GM18519 (cell line): ENCODE data around the gene PPFIA2.
"Not testable (repeated sequence)": the region's sequence is repeated elsewhere in the genome, so short reads cannot be mapped to it uniquely, and the experiment has no call there.

Experiments
- ATAC-seq: cut with Tn5 transposase; IDR thresholded peaks from one replicate; pipeline ENCODE4 v1.9.1; 2021; ENCODE audit warnings: mild to moderate bottlenecking, moderate library complexity; ENCODE audit not compliant: unreplicated experiment, low FRiP score

PPFIA2 gene

DNA sequence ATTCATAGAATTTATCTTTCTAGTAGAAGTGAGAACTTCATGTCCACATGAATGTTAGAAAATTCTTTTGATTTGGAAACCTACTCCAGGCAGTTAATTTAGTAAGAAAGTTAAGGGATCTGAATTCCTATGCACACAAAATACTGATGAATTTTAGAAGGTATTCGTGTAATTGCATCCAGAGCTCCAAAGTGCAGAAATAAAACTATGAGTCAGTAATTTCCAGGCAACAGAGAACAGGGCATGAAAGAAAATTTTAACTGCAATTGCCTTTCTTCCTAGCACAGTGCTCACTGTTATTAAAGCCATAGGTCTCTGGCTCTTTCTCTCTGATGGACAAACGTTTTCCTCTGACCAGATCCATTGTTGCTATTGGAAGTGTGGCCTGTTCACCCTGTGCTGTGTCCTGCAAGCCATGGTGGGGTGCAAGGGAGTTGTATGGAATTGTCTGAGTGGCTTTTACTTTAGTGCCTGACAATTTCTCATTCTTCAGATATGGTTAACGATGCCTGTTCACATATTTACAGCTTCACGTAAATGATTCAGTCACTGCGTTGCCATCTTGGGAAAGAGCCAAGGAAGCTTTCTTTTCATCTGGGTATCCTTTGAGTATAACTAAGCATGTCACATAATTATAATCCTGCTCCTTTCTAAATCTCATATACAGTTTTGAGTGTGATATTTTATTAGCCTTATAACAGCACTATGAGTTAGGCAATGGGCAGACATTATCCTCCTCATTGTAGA, 536.1 kb downstream of the PPFIA2 start:
- no peak for ATAC-seq

DNA sequence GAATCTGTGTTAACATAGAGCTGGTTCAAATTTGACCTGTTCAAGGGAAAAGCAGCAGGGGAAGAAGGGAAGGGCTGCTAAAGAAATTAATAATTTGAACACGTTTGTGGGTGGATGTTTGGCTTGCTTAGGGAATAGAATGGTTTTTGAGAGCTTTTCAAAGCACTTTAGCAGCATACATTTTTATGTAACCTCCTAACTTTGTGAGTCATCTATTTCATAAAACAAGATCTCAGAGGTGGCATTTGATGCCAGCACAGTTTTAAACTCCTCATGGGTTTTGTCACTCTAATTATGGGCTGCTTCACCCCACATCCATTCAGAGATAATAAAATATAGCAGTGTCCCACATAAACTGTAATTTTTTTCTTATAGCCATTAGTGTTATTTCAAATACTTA, 537.5 kb downstream of the PPFIA2 start:
- ATAC-seq, result no peak

DNA sequence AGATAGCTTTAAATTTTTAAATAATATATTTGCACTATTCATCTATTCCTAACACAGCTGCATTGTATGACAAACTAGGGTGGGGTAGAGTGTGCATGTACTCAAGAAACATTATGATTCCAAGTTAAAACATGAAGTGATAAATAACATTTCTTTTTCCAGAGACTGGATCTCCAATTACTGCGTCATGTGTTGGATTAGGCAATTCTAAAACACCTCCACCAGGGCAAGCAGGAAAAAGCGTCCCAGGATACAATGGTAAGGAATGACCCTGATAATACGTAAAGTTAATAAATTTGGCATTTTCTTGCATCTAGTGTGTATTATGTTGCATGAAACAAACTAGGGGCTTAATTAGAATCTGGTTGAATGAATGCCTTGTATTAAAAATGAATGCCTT, 542.4 kb downstream of the PPFIA2 start:
- no peak for ATAC-seq

DNA sequence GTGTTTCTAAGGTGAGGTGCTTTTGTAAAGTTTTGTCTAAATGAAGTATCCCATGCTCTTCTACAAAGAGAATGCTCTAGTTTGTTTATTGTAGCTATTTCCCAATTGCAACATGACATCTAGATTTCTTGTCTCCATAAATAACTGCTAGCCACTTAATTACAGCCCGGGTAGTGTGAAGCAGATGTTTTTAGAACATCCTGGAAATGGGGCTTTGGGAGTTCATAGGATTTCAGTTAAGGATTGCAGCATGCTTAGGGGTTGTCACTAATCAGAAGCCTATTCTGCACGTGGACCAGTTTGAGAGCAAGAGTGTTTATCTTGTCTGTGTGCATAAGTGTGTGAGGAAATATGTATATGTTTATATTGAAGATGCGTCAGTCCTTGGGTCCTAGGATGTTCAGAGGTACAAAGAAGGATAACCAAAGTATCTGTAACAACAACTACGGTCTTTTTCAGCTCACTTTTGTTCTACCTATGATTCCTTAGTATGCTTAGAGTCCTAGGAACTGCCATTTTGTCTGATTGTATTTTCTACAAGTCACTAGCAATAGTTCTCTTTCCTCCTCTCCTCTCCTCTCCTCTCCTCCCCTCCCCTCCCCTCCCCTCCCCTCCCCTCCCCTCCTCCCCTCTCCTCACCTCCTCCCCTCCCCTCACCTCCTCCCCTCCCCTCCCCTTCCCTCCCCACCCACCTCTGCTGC, 546.0 kb downstream of the PPFIA2 start:
- no peak for ATAC-seq

DNA sequence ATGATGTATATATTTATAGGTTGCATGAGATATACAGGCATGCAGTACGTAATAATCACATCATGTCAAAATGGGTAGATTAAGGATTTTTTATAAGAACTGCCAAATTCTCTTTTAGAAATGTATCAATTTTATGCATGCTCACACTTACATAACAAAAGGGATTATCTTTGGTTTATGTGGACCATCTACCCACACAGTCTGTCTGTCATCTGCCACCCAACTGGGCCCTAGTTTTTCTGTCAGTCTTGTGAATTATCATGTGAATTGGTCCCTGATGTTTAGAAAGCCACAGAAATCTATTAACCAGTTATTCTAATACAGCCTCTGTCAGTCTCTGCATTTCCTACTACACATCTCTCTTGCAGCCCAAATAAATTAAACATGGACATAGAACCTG, 547.8 kb downstream of the PPFIA2 start:
- no peak for ATAC-seq

DNA sequence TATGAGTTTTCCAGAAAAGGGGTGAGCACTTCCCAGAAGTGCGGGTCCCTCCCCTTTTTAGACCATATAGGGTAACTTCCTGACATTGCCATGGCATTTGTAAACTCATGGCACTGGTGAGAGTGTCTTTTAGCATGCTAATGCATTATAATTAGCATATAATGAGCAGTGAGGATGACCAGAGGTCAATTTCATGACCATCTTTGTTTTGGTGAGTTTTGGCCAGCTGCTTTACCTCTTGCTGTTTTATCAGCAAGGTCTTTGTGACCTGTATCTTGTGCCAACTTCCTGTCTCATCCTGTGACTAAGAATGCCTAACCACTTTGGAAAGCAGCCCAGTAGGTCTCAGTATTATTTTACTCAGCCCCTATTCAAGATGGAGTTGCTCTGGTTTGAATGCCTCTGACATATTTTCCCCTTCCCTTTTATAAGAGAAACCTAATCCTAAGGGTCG, 549.4 kb downstream of the PPFIA2 start:
- not testable (repeated sequence) for ATAC-seq

DNA sequence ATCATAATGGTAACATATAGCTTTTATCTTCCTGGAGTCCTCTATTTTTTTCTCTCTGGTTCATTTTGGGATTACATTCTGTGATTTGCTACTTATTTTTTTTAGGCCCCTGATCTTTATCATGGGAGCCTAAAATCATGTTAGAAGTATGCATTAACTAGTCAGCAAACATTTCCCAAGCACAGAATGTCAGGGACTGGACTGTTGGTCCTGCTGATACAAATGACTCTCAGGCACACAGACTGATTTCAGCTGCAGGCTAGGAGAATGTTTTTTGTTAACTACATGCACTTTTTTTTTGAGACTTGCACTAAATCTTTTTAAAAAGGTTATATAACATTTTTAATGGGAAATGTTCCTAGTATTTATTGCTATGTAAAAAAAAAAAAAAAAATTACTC, 550.1 kb downstream of the PPFIA2 start:
- ATAC-seq, result no peak

DNA sequence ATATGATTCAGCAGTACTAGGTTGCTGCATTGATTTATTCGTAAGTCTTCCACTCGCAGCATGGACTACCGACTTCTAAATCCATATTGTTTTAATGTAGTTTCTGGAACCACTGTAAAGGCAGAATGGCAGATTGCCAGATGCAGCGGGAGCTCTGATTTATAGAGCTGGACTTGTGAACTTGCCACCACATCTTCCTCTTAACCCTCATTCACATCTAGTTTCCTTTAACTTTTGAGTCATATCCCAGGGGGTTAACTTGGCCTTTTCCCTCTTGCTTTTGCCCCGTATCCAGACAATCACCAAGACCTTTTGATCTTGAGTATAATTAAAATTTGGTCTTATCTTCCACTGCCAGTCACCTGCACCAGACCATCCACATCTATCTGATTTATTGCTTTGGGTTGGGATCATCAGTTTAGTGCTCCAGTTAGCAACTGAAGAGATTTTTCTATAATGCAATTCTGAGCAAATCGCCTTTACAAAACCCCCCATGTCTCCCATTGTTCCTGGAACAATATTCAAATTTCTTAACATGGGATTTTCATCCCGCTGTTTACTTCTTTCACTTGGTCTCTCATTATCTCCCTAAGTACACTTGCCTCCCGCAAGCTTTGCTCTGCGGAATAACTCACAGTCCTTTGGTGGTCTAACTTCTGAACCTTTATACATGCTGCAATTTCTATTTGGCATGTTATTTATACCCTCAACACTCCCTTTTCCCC, 550.8 kb downstream of the PPFIA2 start:
- ATAC-seq, result no peak
